ENCODE results near the gene DNAH9. TPM values are rescaled to one million over a fixed set of nuclear protein-coding genes. Genes with fewer than 3 reads are reported as not detected.

Gene DNAH9
- total RNA-seq, 1 donor from 2014 or later = 0.44 TPM

DNA sequence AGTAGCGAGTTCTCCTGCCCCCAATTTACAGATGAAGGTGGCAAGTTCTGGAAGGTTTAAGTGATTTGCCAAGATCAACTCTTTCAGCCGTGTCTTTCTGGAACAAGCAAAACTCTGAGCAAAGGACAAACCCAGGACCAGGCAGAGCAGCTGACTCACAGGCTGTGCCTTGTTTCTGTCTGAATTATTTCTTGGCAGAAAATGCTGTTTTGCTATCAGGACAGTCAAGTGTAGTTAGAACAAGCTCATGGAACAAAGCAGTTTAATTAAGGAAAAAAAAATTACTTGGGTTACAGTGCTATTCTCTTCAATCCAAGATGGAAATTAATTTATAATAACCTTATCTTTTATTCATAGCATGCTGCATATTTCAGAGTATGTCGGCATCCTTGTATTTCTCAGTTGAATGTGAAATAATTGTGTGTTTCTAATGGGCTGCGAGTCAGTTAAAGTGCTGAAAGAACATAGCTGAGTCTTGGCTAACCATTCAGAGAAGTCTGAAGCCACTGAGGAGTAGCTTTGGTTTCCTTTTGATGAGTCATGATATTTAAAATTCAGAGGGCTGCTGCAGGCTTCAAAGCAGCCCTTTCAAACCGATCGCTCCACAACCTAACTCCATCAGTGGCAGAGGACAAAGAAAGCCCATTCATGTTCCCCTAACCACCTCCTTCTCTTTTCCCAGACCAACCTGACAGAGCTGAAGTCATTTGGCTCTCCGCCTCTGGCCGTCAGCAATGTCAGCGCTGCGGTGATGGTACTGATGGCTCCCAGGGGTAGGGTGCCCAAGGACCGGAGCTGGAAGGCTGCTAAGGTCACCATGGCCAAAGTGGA lies 255.3 kb downstream of the DNAH9 start:
- ATAC-seq = peak; percentile 78

DNA sequence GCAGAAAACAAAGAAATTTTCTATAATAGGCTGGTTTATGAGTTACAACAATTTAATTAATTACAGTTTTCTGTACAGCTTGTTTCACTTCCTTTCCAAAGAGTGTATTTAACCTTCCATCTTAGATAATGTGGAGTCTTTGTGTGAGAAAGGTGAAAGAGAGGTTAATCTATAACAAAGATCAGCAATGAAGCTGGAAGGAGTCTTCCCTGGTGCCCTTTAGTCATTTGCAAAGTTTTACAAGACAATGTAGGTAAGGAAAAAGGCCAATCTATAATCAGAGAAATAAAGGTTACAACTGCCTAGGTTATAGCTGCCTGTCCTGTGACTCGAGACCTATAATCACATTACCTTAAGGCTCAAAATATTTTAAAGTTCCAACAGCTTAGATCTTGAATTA lies 257.0 kb downstream of the DNAH9 start:
- ATAC-seq = no peak

DNA sequence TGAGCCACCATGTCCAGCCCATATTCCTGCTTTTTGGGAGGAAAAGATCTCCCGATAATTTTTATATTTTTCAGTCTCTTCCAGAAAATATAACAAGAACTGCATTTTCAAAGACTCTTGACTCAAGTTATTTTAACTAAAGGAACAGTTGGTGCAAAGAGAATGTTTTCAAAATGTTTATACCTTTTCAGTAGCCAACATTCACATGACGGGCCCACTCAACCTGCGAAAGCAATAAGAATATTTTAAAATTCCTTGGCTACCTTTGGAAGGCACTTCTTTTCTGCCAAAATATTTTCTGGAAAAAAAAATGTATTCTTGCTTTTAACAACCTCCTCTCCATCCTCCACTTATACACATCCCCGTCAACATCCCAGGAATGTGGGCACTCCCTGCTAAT lies 258.7 kb downstream of the DNAH9 start:
- ATAC-seq = no peak

DNA sequence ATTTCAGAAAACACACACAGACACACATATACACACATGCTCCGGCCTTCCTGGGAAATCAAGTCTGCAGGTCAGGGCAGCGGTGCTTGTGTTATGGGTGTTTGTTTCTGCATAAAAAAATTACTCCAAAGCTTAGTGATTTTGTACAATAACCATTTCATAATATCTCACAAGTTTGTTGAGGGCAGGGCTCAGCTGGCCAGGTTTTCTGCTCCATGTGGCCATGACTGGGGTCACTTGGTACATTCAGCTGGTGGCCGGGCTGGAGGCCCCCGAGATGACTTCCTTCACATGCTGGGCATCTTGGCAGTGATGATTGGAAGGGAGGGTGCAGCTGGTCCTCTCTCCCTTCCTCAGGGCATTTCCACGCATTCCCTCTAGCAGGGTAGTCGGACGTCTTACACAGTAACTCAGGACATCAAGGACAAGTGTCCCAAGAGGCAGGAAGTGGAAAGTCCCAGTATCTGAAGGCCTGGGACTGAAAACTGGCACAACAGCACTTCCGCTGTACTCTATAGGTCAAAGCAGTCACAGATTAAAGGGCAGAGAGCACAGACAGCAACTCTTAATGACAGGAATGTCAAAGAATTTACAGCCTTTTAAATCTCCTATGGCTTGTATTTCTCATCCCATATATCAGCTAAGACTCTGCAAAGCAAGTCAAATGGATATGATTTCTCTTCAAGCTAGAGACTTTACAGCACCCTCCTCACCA lies 271.6 kb downstream of the DNAH9 start:
- no peak for ATAC-seq

DNA sequence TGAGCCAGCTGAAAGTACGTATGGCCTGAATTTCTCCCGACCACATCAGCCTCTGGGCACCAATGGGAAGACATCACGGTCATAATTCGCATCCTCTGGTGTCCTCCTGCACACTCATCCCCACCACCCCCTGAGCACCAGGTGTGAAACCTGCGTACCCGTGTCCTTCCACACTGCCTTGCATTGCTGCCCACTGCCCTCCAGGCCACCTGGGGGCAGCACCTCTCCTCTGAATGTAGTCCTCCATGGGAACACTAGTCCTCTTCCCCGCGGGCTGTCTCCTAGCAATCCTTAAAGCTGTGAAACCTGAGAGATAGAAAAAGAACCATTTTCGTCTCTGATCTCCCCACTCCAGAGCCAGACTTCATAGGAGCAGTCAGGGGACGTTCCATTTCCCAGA lies 273.5 kb downstream of the DNAH9 start:
- ATAC-seq = no peak

DNA sequence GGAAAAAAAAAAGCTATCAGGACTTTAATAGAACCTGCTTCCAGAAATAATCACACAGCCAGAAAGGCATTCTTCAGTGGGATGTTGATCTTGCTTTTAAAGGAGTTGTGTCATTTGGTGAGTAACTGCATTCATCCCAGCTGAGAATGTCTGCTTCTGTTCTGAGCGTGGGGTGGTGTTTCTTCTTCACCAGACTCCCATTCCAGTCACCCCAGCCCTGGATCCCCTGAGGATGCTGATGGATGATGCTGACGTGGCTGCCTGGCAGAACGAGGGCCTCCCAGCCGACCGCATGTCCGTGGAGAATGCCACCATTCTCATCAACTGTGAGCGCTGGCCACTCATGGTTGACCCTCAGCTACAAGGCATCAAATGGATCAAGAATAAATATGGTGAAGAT lies 276.5 kb downstream of the DNAH9 start:
- no peak for ATAC-seq

DNA sequence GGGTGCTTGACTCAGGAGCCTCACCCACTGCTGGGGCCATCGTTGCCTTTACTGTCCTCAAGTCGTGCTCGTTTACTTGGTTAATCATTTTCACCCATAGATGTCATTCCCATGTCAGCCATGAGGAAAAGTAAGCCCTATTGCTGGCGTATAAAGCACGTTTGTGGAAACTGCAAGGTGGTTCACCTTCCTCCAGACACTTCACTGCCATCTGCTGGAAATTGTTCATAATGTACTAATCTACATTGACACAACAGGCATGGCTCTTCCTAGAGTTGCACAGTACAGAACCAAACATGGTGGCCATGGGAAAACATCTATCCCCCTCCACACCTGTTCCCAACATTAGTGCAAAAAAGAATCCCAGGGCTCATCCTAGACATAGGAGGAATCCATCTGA lies 282.4 kb downstream of the DNAH9 start:
- peak; percentile 89 for ATAC-seq

DNA sequence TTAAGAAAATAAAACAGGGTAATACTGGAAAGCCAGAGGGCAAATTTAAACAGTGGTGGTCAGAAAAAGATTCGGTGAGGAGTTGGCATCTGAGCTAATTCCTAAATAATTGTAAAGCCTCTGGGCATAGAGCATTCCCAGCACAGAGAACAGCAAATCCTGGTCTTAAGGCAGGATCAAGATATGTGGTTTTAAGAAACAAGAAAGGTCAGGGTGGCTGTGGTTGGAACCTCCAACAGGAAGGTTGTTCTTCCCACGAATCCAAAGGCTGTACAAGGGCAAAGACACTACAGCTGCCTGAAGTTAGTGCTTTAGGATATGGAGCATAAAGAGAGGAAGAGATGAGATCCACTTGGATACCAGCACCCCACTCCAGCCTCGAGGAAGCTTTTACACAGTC lies 284.4 kb downstream of the DNAH9 start:
- ATAC-seq = no peak

DNA sequence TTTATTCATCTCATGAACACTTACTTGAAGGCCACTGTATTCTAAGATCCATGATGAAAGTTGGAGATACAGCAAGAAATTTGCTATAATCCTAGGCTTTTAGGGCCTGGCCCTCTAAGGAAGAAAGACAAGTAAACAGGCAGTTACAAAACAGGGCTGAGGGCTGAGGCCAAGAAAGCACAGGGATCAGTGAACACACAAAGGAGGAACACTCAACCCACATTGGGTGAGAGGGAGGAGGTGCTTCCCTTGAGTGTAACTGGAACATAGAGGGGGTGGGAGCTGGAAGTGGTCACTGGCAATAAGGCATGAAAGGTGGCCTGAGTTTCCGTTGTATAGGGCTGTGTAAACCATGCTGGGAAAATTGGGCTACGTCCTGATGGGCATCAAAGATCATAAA lies 286.8 kb downstream of the DNAH9 start:
- ATAC-seq = no peak

DNA sequence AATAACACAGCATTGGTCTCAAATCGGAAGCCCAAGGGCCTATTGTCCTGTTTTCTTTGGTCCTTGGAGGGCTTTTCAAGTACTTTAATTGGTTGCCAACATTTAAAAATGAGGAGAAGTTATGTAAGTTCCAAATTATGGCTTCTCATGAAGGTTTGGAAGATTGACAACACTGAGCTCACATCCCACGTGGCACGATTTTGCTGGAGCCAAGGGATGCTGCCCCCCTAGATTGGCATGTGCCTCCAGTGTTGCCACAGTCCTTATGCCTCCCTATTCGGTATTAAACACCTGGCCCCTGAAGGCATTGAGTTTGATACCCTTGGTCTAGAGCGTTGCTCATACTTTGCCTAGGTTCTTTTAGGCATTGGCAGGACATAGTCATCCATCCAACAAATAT lies 291.0 kb downstream of the DNAH9 start:
- ATAC-seq = no peak

DNA sequence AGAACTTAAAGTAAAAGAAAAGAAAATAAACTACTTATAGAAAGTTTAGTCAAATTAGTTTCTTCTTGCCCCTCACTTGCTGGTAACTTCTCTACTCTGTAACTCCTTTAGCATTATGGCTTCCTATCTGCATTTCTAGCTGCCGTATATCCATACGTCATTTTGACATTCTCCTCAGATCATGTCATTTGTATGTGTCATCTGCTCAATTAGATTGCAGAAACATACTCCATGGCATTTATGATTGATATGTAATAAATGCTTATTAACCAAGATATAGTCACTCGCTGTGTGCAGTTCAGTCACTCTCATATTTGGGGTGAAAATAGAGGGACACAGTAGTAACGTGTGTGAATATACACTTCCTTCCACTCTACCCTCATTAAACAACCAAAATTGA lies 295.6 kb downstream of the DNAH9 start:
- no peak for ATAC-seq

DNA sequence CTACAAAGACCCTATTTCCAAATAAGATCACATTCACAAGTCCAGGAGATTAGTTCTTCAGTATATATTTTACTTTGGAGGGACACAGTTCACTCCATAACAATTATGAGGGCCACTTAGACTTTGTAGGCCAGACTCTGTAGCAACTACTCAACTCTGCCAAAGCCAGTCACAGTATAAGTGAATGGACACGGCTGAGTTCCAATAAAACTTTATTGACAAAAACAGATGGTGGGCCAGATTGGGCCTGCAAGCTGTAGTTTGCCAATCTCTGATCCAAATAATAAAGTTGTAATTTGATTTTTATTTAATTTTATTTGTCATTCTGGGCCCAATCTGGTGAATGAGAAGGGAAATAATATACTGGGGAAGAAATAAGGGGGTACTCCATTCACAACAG lies 297.9 kb downstream of the DNAH9 start:
- ATAC-seq = no peak

DNA sequence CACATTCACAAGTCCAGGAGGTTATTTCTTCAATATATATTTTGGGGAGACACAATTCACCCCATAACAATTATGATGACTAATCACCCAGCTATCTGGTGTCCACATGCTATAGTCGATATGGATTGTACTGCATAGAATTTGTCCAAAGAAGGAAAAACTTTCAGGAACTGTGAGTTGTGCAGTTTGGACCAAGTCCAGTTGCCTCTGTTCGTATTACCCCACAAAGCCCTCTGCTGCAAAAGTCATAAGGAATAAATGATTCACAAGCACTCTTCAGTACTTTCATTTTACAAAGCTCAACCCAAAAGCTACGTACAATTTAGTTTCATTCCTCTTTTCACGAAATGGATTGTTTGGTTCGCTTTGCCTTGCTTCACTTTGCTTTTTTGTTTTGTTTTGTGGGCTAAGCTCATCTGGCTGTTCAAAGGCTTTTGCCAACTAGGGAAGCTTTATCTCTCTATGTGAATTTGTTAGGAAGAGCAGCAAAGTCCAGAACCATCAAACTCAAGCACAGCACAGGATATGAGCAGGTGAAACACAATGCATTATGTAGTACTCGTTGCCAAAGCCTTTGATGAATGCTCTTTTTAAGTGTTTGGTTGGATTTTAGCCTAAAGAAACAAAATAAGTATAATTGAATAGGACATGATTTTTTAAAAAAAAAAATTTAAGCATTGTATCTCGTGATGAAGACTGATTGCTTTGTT lies 300.4 kb downstream of the DNAH9 start:
- no peak for ATAC-seq

DNA sequence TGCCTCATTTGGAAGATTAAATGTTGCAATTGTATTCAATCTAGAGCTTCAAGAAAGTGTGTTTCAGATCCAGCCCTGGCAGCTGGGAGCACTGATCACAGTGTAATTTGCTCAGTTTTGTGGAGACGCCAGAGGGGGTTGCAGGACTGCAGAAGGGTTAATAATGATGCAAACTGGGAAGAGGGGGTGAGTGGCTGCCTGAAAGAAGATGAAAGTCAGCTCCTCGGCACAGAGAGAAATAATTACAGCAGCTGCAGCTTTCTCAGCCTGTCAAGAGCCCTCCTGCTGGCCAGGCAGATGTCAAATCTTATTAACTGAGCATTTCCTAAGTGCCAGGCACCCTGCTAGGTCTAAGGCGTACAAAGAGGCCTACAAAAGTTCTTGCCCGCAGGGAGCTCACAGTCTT lies 301.3 kb downstream of the DNAH9 start:
- no peak for ATAC-seq

DNA sequence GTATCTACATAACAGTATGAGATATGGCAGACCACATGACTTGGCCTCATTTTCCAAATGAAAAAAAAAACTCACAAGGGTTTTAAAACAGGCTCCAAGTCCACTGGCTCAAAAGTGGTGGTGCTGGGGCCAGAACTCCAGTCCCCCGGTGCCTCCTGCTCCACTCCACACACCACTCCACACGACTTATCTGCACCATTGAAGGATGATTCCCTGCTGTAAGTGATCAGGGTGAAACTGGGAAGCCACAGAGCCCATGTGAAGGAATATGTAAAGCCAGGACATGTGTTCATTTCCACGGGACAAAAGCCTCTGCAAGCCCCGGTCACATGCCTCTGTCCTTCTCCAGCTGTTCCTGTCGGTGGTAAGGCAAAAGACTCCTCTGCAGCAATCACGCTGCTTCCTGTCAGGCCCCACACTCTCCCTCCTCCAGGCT lies 301.8 kb downstream of the DNAH9 start:
- ATAC-seq = no peak

DNA sequence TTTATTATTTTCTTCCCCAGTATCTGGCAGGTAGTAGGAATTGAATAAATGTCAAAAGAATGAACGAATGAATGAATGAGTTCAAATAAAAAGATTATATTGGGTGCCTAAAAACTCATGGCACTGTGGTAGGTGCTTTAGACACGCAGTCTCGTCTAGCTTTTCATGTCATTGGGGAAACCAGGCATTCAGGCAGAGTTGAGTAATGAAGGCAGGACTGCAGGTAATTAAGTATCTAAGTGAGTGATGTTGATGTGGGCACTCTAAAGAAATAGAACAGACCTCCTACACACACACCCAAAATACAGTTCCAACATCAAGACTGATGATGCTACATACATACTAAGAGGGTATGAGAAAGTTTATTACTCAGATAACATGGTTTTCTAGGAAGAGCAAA lies 302.4 kb downstream of the DNAH9 start:
- no peak for ATAC-seq

DNA sequence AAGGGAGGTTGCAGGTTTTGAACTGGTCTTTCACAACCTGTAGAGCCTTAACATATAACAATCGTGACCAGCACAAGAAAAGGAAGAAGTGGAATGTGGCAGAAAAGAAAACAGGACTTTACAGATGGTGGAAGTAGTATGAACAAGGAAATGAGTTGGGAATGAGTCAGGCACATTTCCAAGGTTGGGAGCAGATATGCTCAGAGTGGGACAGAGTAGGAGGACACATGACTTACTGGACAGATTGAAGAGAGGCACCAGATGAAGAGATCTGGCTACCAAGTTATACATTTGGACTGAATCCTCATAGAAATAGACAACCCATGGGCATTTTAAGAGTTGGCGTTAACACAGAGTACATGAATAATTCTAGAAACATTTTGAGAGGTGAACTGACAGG lies 303.7 kb downstream of the DNAH9 start:
- no peak for ATAC-seq

DNA sequence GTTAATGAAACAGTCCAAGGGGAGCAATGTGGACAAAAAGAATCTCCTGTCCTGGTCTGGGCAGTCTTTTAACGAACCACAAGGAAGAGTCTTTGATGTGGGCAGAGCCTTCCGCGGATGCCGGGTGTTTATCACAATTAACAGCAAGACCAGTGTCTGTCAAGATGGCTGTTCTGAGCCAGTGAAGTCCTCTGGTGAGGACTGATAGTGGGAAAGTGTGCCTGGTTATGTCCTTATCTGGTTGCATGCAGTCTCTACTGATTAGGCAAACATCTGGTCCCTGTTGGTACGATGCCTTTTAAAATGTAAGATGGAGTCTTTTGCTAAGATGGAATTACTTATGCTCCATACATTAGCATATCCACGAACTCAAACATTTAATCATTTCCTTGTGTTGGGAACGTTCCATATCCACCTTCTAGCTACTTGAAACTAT lies 310.5 kb downstream of the DNAH9 start:
- ATAC-seq = no peak

DNA sequence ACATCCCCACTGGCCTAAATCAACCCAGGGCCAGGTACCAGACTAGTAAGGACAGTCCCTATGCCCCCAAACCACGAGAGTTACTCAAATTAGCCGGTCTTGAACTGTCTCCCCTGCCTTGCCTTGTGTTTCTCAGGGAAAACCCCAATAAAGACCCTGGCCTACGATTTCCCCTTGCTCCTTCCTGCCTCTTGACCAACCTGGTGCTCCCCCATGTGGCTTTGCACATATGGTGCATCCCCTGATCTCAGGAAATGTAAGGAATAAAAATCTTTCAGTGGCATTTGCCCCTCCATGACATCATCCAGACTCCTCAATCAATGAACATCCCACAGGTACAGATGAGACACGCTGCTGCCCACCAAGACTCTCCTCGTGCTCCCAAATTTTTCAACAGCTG lies 311.1 kb downstream of the DNAH9 start:
- ATAC-seq = no peak

DNA sequence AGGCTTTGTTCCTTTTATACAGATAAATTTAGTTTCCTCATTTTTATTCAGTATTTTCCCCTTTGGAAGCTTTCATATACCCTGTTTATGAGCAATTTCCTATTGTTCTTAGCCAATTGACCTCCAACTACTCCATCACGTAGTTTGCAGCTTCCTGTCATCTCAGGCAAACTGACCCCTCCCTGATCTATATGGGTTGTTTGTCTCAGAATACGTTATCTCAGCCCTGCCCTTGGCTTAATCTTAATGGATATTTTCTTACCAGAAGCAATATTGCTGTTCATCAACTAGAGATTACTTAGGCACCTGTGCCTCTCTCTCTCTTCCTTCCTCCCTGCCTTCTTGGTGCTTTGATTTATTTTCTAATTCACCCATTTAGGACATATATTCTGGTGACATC lies 317.8 kb downstream of the DNAH9 start:
- no peak for ATAC-seq

DNA sequence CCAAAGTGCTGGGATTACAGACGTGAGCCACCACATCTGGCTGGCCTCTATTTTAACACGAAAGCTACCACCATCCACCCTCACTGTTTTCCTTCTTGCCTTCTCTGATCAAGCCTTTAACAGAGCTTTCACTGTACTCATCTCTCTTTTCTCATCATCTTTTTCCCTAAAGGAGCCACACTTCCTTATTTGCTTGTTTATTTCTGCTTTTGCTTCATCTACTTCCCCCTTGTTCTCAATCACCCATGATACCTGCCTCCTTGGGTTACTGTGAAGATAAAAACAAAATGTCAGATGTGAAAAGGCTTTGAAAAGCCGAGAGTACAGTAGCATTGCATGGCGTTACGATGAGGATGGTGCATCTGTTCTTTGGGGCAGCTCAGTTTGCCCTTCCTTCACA lies 319.1 kb downstream of the DNAH9 start:
- no peak for ATAC-seq

DNA sequence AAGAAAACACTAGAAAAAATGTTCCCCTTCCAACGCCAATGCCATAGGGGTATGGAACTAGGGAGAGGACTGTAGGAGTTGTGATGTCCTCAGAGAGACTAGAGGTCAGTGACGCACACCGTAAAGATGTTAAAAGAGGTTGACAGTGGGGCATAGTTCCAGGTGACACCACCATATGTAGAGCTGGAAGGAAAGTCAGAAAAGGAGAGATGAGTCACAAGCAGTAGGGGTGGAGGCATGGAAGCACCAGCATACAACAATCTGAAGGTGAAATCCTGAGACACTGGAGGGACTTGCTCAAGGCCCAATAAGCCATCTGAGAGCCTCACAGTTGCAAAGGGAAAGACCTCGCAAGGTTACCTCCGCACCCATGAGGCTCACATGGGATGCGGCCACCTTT lies 323.0 kb downstream of the DNAH9 start:
- ATAC-seq = peak; percentile 17

DNA sequence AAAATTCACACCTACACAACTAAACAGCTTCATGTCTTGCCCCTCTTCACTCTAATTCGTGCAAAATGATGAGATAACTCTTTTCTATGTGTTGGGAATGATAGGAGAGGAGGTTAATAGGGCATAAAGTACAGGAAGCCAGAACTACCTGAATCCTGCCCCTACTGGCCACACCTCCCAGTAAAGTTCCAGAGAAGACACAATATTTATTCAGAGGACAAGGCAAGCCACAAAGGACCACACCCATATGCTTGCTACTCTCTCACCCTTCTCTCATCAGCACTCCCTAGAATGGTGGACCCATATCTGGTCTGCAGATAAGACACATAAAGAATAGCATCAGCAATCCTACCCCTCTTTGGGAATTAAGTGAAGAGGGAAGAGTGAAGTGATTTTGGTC lies 324.4 kb downstream of the DNAH9 start:
- ATAC-seq = no peak

DNA sequence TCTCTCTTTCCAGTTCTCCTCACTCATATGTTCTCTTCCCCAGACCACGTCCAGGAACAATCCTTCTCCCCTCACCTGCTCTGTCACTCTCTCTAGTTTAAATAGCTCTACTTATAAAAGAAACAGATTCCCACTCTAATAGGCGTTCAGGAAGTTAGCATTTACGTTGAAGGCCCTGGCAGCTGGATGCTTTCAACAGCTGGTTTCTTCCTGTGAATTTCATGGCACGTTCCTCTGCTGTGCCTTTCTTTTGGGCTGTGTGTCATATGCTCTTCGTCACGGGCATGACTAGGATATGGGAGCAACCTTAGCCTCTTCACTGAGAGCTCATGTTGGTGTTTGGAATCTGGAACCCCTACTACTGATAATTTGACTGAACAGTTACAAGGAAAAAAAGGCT lies 325.8 kb downstream of the DNAH9 start:
- ATAC-seq = no peak

Data from esophagus mucosa (tissue), 1 donor.